Measurements from ENCODE around the gene AOAH. TPM values are rescaled to one million over a fixed set of nuclear protein-coding genes. Genes with fewer than 3 reads are reported as not detected.

Gene AOAH
- total and polyA plus RNA-seq, 4 experiments from 2014 or later: 1.5 to 5.4 (median 4.2) TPM

DNA sequence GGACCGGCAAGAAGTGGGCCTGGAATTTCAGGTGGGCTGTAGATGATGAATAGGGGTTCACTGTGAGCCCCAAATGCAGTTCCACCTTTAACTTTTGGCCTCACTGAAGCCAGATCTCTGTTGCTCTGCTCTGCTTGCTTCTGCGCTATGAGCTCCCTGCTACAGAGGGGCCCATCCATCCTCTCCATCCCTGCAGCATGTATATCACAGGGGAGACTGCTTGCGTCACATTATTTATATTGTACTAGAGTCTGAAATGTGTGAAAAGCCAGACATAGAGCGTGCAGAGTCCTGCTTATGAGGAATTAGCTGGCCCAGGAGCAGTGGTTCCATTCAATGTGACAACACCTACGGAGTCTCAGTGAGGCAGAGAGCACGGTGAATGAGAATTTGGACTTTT lies 69.9 kb downstream of the AOAH start:
- no peaks in the 10 kb centered on the region for H3K27me3 Mint-ChIP-seq
- no peak overlapping the region for H3K4me3 Mint-ChIP-seq
- intact Hi-C loops (cut with micrococcal nuclease): no loop called here
- no peaks in the 10 kb centered on the region for H3K9me3 ChIP-seq (ENCODE audit: control insufficient read depth in 1 of 2, low read length in 2 of 2)
- ChIA-PET CTCF (ENCODE audit: partially characterized antibody) (interaction anchor here (1.3 to 4.8 kb wide), 3 partner anchors 14 to 17 kb away, joined by 4 to 27 read pairs (median 5); no protein-coding TSS in a partner anchor), POLR2A (ENCODE audit: partially characterized antibody) (interaction anchor here (1.2 kb wide), 1 partner anchor 13 kb away, joined by 3 read pairs; no protein-coding TSS in a partner anchor)
- H3K27me3 ChIP-seq (ENCODE audit: insufficient read depth, low read length): no peaks in the 10 kb centered on the region
- H3K36me3 Mint-ChIP-seq: peaks cover 0 to 4% of the 10 kb centered on the region in 2 donors
- peaks cover 0 to 22% (median 3%) of the 10 kb centered on the region in 4 donors for H3K4me1 Mint-ChIP-seq
- peaks cover 0 to 2% (median 0%) of the 10 kb centered on the region in 8 donors for H3K9me3 Mint-ChIP-seq
- H3K27ac ChIP-seq (ENCODE audit: low read depth, low read length): no peak overlapping the region
- H3K4me1 ChIP-seq (ENCODE audit: insufficient read depth, low read length): no peaks in the 10 kb centered on the region
- no peak overlapping the region for H3K4me3 ChIP-seq (ENCODE audit: low read length in 2 of 2)
- no peak overlapping the region for H3K27ac Mint-ChIP-seq
- DNase-seq: no peak
- H3K36me3 ChIP-seq (ENCODE audit: insufficient read depth, low read length): no peaks in the 10 kb centered on the region

DNA sequence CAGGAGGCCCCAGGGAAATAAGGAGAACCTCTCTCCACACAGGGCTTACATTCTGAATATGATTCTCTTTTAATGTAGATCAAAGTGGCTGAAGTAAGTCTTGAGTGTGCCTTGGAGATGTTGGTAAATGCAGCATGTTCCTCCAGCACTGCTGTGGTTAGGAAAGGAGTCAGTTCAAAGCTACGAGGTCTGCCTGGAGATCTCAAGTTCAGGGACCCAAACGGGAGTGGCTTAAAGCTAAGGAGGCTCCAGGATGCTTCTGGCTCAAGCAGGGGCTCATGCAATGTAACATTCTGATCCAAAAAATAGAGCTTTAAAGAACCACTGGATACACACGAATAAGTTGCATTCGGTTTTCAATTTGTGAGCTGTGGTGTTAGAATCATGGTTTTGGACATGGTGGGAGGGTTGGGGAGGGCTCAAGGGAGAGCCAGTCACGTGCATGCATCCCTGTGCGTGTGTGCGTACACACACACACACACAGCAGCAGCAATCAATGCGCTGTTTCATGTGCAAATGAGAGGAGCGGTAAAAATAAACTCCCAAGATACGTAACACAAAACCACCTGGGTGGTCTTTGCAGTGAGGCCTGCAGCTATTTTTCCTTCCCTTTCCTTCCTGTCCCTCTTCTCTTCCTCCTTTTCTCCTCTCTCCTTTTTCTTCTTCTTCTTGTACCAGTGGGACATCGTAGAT lies 70.5 kb downstream of the AOAH start:
- Histone ChIP-seq H3K27ac (ENCODE audit: low read depth, low read length) (no peak overlapping the region), H3K27me3 (ENCODE audit: insufficient read depth, low read length) (no peaks in the 10 kb centered on the region), H3K4me3 (ENCODE audit: low read length in 2 of 2) (no peak overlapping the region), H3K36me3 (ENCODE audit: insufficient read depth, low read length) (no peaks in the 10 kb centered on the region), H3K4me1 (ENCODE audit: insufficient read depth, low read length) (no peaks in the 10 kb centered on the region), H3K9me3 (ENCODE audit: control insufficient read depth in 1 of 2, low read length in 2 of 2) (no peaks in the 10 kb centered on the region)
- Mint-ChIP-seq H3K9me3 (peaks cover 0 to 2% (median 0%) of the 10 kb centered on the region in 8 donors), H3K4me3 (no peak overlapping the region), H3K36me3 (peaks cover 0 to 4% of the 10 kb centered on the region in 2 donors), H3K27me3 (no peaks in the 10 kb centered on the region), H3K27ac (peak overlapping the region in 1 of 7 donors; percentile 25), H3K4me1 (peaks cover 0 to 22% (median 3%) of the 10 kb centered on the region in 4 donors)
- ChIA-PET CTCF (ENCODE audit: partially characterized antibody) (interaction anchor here (1.3 to 2.1 kb wide), 2 partner anchors 14 to 16 kb away, joined by 4 to 5 read pairs; no protein-coding TSS in a partner anchor), POLR2A (ENCODE audit: partially characterized antibody) (interaction anchor here (1.2 kb wide), 1 partner anchor 12 kb away, joined by 3 read pairs; no protein-coding TSS in a partner anchor)
- intact Hi-C loops (cut with micrococcal nuclease): no loop called here
- DNase-seq: no peak

DNA sequence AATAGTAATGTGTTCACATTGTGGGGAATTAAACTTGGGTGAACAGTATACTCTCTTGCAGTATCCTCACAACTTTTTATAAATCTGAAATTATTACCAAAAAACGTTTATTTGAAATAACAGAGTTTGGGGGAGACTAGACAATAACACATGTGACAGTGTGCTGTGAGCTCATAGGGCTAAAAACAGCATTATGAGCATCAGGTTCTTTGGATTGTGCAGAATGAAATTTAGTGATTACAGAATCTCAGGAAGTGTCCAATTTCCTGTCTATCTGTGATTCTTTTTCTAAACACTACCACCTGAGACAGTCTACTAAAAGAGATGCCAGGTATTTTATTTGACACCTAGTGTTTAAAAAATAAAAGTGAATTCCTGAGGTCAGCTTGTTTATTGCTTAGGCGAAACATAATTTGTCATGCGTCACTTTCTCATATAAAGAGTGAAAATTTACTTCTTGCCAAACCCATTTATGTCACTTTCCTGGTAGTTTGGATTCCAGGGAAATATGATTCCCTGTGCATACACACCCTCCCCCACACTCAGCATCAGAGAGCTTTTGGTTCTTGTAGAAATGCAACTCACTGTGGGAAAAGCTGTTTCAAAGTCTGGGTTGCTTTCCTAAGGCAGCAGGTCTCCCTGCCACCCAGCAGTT lies 71.2 kb downstream of the AOAH start:
- intact Hi-C loops (cut with micrococcal nuclease): no loop called here
- H3K36me3 Mint-ChIP-seq: peaks cover 0 to 4% of the 10 kb centered on the region in 2 donors
- CTCF ChIA-PET (ENCODE audit: partially characterized antibody): interaction anchor here (1.3 to 2.1 kb wide), 2 partner anchors 13 to 15 kb away, joined by 4 to 5 read pairs; no protein-coding TSS in a partner anchor

GRCh38 chr7:36652431-36652830 lies 71.9 kb downstream of the AOAH start:
- Mint-ChIP-seq H3K27ac (peak overlapping the region in 1 of 7 donors; percentile 8), H3K4me3 (no peak overlapping the region), H3K9me3 (peaks cover 0 to 2% (median 0%) of the 10 kb centered on the region in 8 donors), H3K36me3 (peaks cover 0 to 4% of the 10 kb centered on the region in 2 donors), H3K27me3 (no peaks in the 10 kb centered on the region), H3K4me1 (peaks cover 0 to 21% (median 3%) of the 10 kb centered on the region in 4 donors)
- Histone ChIP-seq H3K9me3 (ENCODE audit: control insufficient read depth in 1 of 2, low read length in 2 of 2) (no peaks in the 10 kb centered on the region), H3K4me1 (ENCODE audit: insufficient read depth, low read length) (no peaks in the 10 kb centered on the region), H3K27ac (ENCODE audit: low read depth, low read length) (no peak overlapping the region), H3K27me3 (ENCODE audit: insufficient read depth, low read length) (no peaks in the 10 kb centered on the region), H3K36me3 (ENCODE audit: insufficient read depth, low read length) (no peaks in the 10 kb centered on the region), H3K4me3 (ENCODE audit: low read length in 2 of 2) (no peak overlapping the region)
- CTCF ChIA-PET (ENCODE audit: partially characterized antibody): interaction anchor here (1.4 kb wide), 1 partner anchor 11 kb away, joined by 3 read pairs; no protein-coding TSS in a partner anchor
- DNase-seq: no peak
- POLR2A ChIA-PET (ENCODE audit: partially characterized antibody): no interaction called here
- intact Hi-C loops (cut with micrococcal nuclease): no loop called here

More for the DNA sequence above, 71.2 kb downstream of the AOAH start:
- POLR2A ChIA-PET (ENCODE audit: partially characterized antibody): no interaction called here
- Histone ChIP-seq H3K9me3 (ENCODE audit: control insufficient read depth in 1 of 2, low read length in 2 of 2) (no peaks in the 10 kb centered on the region), H3K36me3 (ENCODE audit: insufficient read depth, low read length) (no peaks in the 10 kb centered on the region), H3K4me1 (ENCODE audit: insufficient read depth, low read length) (no peaks in the 10 kb centered on the region), H3K4me3 (ENCODE audit: low read length in 2 of 2) (no peak overlapping the region), H3K27ac (ENCODE audit: low read depth, low read length) (no peak overlapping the region), H3K27me3 (ENCODE audit: insufficient read depth, low read length) (no peaks in the 10 kb centered on the region)
- no peak for DNase-seq
- H3K27ac Mint-ChIP-seq: peak overlapping the region in 1 of 7 donors; percentile 25
- no peak overlapping the region for H3K4me3 Mint-ChIP-seq
- peaks cover 0 to 2% (median 0%) of the 10 kb centered on the region in 8 donors for H3K9me3 Mint-ChIP-seq
- H3K4me1 Mint-ChIP-seq: peaks cover 0 to 22% (median 3%) of the 10 kb centered on the region in 4 donors
- H3K27me3 Mint-ChIP-seq: no peaks in the 10 kb centered on the region

- H3K9me3 ChIP-seq (ENCODE audit: control insufficient read depth in 1 of 2, low read length in 2 of 2): no peaks in the 10 kb centered on the region
- no peaks in the 10 kb centered on the region for H3K27me3 Mint-ChIP-seq
- POLR2A ChIA-PET (ENCODE audit: partially characterized antibody): no interaction called here
- H3K36me3 Mint-ChIP-seq: peaks cover 0 to 4% of the 10 kb centered on the region in 2 donors
- no peak overlapping the region for H3K27ac ChIP-seq (ENCODE audit: low read depth, low read length)
- no peak overlapping the region for H3K4me3 Mint-ChIP-seq
- CTCF ChIA-PET (ENCODE audit: partially characterized antibody): interaction anchor here (1.3 to 1.4 kb wide), 2 partner anchors 10 to 20 kb away, joined by 3 read pairs; no protein-coding TSS in a partner anchor
- H3K4me3 ChIP-seq (ENCODE audit: low read length in 2 of 2): no peak overlapping the region
- peaks cover 0 to 2% (median 0%) of the 10 kb centered on the region in 8 donors for H3K9me3 Mint-ChIP-seq
- H3K36me3 ChIP-seq (ENCODE audit: insufficient read depth, low read length): no peaks in the 10 kb centered on the region
- H3K27ac Mint-ChIP-seq: no peak overlapping the region
- H3K4me1 Mint-ChIP-seq: peaks cover 0 to 12% (median 0%) of the 10 kb centered on the region in 4 donors
- no peak for DNase-seq
- no peaks in the 10 kb centered on the region for H3K4me1 ChIP-seq (ENCODE audit: insufficient read depth, low read length)
- intact Hi-C loops (cut with micrococcal nuclease): no loop called here
- no peaks in the 10 kb centered on the region for H3K27me3 ChIP-seq (ENCODE audit: insufficient read depth, low read length)
These were observed 72.9 kb downstream of the AOAH start for GRCh38 chr7:36651404-36651803.

- H3K36me3 Mint-ChIP-seq: peaks cover 0 to 4% of the 10 kb centered on the region in 2 donors
- ChIA-PET CTCF (ENCODE audit: partially characterized antibody) (interaction anchor here (1.3 to 1.4 kb wide), 3 partner anchors 9 to 21 kb away, joined by 3 to 5 read pairs (median 3); no protein-coding TSS in a partner anchor), POLR2A (ENCODE audit: partially characterized antibody) (interaction anchor here (2.6 kb wide), 1 partner anchor 11 kb away, joined by 16 read pairs; no protein-coding TSS in a partner anchor)
- H3K9me3 ChIP-seq (ENCODE audit: control insufficient read depth in 1 of 2, low read length in 2 of 2): no peaks in the 10 kb centered on the region
- no peak for DNase-seq
- peak overlapping the region in 1 of 7 donors; percentile 20 for H3K27ac Mint-ChIP-seq
- intact Hi-C loops (cut with micrococcal nuclease): no loop called here
- no peak overlapping the region for H3K4me3 Mint-ChIP-seq
- no peak overlapping the region for H3K27ac ChIP-seq (ENCODE audit: low read depth, low read length)
- no peaks in the 10 kb centered on the region for H3K36me3 ChIP-seq (ENCODE audit: insufficient read depth, low read length)
- H3K9me3 Mint-ChIP-seq: peaks cover 0 to 2% (median 0%) of the 10 kb centered on the region in 8 donors
- no peaks in the 10 kb centered on the region for H3K27me3 ChIP-seq (ENCODE audit: insufficient read depth, low read length)
- H3K4me3 ChIP-seq (ENCODE audit: low read length in 2 of 2): no peak overlapping the region
- peaks cover 0 to 9% (median 0%) of the 10 kb centered on the region in 4 donors for H3K4me1 Mint-ChIP-seq
- no peaks in the 10 kb centered on the region for H3K4me1 ChIP-seq (ENCODE audit: insufficient read depth, low read length)
- H3K27me3 Mint-ChIP-seq: no peaks in the 10 kb centered on the region
These were observed 73.5 kb downstream of the AOAH start for GRCh38 chr7:36650766-36651312.

All from CD4-positive, alpha-beta memory T cell (primary cell).